Measurements from ENCODE around the gene C17orf100. TPM values are rescaled to one million over a fixed set of nuclear protein-coding genes. Genes with fewer than 3 reads are reported as not detected.

Gene C17orf100
- total and polyA plus RNA-seq, 9 of the 15 experiments (the other 6 are each of a cell fraction or from before 2014, with no cell fraction given), result 0.04 to 1.7 (median 0.43) TPM

DNA sequence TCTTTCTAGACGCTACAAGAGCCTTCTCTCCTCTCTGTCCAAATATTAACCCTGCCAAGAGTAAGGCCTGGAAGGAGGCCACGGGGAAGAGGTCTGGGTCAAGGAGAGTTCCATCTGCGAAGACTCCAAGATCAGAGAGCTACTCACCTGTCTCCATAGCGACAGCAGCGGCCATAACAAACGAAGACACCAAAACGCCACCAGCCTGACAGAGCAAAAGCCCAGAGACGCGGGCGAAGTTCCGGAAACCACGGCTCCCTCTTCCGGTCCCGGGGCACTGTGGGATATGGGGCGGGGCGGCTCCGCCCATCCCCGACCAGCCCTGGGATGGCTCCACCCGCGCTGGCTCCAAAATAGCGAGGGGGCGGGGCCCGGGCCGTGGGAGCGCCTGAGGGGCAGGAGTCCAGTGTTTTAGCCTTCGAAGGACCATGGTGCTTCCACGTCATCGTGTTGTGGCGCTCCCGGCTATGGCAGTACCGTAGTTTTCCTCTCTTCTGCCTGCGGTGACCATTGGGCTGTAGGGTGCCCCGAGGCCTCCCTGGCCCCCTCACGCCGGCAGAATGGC lies at the start of gene C17orf100, which contains the start of gene MED31 (continued):
- TF ChIP-seq, protein P1, sequence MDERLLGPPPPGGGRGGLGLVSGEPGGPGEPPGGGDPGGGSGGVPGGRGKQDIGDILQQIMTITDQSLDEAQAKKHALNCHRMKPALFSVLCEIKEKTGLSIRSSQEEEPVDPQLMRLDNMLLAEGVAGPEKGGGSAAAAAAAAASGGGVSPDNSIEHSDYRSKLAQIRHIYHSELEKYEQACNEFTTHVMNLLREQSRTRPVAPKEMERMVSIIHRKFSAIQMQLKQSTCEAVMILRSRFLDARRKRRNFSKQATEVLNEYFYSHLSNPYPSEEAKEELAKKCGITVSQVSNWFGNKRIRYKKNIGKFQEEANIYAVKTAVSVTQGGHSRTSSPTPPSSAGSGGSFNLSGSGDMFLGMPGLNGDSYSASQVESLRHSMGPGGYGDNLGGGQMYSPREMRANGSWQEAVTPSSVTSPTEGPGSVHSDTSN (CRISPR knock-in tag; IDR thresholded peaks at IDR 0.05; ENCODE audit: low read depth), result no peak
- TF ChIP-seq, protein P1 (tag; conservative IDR thresholded peaks at IDR 0.05; ENCODE audit: low read depth), result no peak
- TF ChIP-seq, protein P2, sequence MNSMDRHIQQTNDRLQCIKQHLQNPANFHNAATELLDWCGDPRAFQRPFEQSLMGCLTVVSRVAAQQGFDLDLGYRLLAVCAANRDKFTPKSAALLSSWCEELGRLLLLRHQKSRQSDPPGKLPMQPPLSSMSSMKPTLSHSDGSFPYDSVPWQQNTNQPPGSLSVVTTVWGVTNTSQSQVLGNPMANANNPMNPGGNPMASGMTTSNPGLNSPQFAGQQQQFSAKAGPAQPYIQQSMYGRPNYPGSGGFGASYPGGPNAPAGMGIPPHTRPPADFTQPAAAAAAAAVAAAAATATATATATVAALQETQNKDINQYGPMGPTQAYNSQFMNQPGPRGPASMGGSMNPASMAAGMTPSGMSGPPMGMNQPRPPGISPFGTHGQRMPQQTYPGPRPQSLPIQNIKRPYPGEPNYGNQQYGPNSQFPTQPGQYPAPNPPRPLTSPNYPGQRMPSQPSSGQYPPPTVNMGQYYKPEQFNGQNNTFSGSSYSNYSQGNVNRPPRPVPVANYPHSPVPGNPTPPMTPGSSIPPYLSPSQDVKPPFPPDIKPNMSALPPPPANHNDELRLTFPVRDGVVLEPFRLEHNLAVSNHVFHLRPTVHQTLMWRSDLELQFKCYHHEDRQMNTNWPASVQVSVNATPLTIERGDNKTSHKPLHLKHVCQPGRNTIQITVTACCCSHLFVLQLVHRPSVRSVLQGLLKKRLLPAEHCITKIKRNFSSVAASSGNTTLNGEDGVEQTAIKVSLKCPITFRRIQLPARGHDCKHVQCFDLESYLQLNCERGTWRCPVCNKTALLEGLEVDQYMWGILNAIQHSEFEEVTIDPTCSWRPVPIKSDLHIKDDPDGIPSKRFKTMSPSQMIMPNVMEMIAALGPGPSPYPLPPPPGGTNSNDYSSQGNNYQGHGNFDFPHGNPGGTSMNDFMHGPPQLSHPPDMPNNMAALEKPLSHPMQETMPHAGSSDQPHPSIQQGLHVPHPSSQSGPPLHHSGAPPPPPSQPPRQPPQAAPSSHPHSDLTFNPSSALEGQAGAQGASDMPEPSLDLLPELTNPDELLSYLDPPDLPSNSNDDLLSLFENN (IDR thresholded peaks at IDR 0.05; ENCODE audit: low read depth in 2 of 2, low read length in 2 of 2), result no peak
- TF ChIP-seq CCNT2 (IDR thresholded peaks at IDR 0.05; ENCODE audit: borderline replicate concordance, extremely low read depth, insufficient read length, low read depth, low read length) (peak; percentile 35), SIX5 (IDR thresholded peaks at IDR 0.05; ENCODE audit: borderline replicate concordance in 1 of 2, insufficient read depth in 1 of 2, low read depth in 1 of 2, low read length in 2 of 2) (no peak), GABPB2 (CRISPR knock-in tag; conservative IDR thresholded peaks at IDR 0.05) (no peak), FOS (IDR thresholded peaks at IDR 0.05; ENCODE audit: extremely low read depth, insufficient read length) (no peak), ZNF3 (CRISPR knock-in tag; IDR thresholded peaks at IDR 0.05) (no peak), CSDE1 (IDR thresholded peaks at IDR 0.05) (peak in 1 of 2 experiments; percentile 30; a peak in 1 of 4 replicates), YY1 (IDR thresholded peaks at IDR 0.05; ENCODE audit: borderline replicate concordance in 1 of 3, control insufficient read depth in 1 of 3, extremely low read depth in 1 of 3, insufficient read depth in 3 of 3, insufficient read length in 1 of 3, insufficient replicate concordance in 2 of 3, low read depth in 1 of 3, low read length in 2 of 3) (peak in 2 of 3 experiments; percentile 81 to 86), SMARCA4 (IDR thresholded peaks at IDR 0.05) (no peak), PHF8 (IDR thresholded peaks at IDR 0.05; ENCODE audit: borderline replicate concordance, low read length) (peak; percentile 67; the same call in 1 of the 2 replicates), ELF1 (tag; IDR thresholded peaks at IDR 0.05) (peak; percentile 67), ZNF561 (CRISPR knock-in tag; conservative IDR thresholded peaks at IDR 0.05) (no peak), JUND (IDR thresholded peaks at IDR 0.05; ENCODE audit: borderline replicate concordance, low read depth, low read length) (no peak), JUND (tag; IDR thresholded peaks at IDR 0.05; ENCODE audit: borderline replicate concordance, low read depth, low read length) (no peak; the same call in 2 of the 3 replicates), ZFP36 (IDR thresholded peaks at IDR 0.05; ENCODE audit: low read depth, low read length, partially characterized antibody) (no peak), NCOA6 (IDR thresholded peaks at IDR 0.05) (no peak), KDM5B (IDR thresholded peaks at IDR 0.05; ENCODE audit: insufficient replicate concordance, low read depth, low read length) (peak; percentile 65)
- TF ChIP-seq, protein P3, sequence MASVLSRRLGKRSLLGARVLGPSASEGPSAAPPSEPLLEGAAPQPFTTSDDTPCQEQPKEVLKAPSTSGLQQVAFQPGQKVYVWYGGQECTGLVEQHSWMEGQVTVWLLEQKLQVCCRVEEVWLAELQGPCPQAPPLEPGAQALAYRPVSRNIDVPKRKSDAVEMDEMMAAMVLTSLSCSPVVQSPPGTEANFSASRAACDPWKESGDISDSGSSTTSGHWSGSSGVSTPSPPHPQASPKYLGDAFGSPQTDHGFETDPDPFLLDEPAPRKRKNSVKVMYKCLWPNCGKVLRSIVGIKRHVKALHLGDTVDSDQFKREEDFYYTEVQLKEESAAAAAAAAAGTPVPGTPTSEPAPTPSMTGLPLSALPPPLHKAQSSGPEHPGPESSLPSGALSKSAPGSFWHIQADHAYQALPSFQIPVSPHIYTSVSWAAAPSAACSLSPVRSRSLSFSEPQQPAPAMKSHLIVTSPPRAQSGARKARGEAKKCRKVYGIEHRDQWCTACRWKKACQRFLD (CRISPR knock-in tag; IDR thresholded peaks at IDR 0.05), result peak; percentile 60; the same call in 1 of the 2 replicates

Data from K562 (cell line).